NB4 (cell line): Measurements from ENCODE around the gene PLEKHG7.

Experiments
- MYC ChIP-seq: IDR thresholded peaks from 2 replicates; pipeline ENCODE4 v1.6.1; 2011; ENCODE audit warnings: low read depth, low read length
- POLR2A ChIP-seq: IDR thresholded peaks from 2 replicates; pipeline ENCODE4 v1.6.1; 2011; ENCODE audit warnings: mild to moderate bottlenecking; ENCODE audit not compliant: insufficient read length; ENCODE audit errors: extremely low read depth
- TF ChIP-seq, protein P1 (sequence below): IDR thresholded peaks from one replicate; pipeline ENCODE4 v1.5.1; 2012; ENCODE audit warnings: low read depth, low read length

DNA sequence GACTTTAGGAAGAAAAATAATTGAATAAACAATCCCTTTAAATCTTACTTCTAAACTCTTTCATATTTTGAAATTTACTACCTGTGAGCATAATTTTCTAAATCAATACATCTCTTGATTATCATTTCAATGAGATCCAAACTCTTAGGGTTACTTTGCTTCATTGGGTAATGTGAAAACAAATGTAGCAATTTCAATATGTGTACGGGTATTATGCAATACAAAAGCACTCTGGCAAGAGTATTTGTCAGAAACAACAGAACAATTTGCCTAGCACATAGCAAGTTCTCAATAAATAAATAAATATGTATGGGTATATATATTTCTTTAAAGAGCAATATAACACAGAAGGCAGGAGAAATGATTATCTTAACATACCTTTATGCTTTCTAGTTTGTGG, 77.1 kb downstream of the PLEKHG7 start:
- TF ChIP-seq POLR2A (no peak), MYC (no peak)
- TF ChIP-seq, protein P1, sequence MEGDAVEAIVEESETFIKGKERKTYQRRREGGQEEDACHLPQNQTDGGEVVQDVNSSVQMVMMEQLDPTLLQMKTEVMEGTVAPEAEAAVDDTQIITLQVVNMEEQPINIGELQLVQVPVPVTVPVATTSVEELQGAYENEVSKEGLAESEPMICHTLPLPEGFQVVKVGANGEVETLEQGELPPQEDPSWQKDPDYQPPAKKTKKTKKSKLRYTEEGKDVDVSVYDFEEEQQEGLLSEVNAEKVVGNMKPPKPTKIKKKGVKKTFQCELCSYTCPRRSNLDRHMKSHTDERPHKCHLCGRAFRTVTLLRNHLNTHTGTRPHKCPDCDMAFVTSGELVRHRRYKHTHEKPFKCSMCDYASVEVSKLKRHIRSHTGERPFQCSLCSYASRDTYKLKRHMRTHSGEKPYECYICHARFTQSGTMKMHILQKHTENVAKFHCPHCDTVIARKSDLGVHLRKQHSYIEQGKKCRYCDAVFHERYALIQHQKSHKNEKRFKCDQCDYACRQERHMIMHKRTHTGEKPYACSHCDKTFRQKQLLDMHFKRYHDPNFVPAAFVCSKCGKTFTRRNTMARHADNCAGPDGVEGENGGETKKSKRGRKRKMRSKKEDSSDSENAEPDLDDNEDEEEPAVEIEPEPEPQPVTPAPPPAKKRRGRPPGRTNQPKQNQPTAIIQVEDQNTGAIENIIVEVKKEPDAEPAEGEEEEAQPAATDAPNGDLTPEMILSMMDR = no peak
